HepG2 (cell line): Measurements from ENCODE around the gene PNRC1. TPM values are rescaled to one million over a fixed set of nuclear protein-coding genes. Genes with fewer than 3 reads are reported as not detected.

Experiments
- AGO2 ChIP-seq: fragments of 200-400 bp; formaldehyde crosslinking; optimal IDR thresholded peaks from 2 replicates; pipeline ENCODE3; 2017; ENCODE audit warnings: mild to moderate bottlenecking, low read depth, low read length, moderate library complexity
- ARNT2 ChIP-seq: sonication (generic); formaldehyde crosslinking; IDR thresholded peaks from 2 replicates; pipeline ENCODE4 v1.8.0; 2022; ENCODE audit warnings: mild to moderate bottlenecking, low read depth, missing genetic modification reagents, moderate library complexity
- CREB1 ChIP-seq, 2 experiments: fragments of 450-650 bp in 1 of 2; IDR thresholded peaks; 2 replicates each; pipeline ENCODE4 v1.6.1; 2016 to 2017; ENCODE audit warnings: control low read depth in 1 of 2, mild to moderate bottlenecking in 1 of 2, missing compliant biosample characterization in 1 of 2, missing genetic modification characterization in 1 of 2
- HDAC1 ChIP-seq: sonication (generic); formaldehyde crosslinking; IDR thresholded peaks from 2 replicates; pipeline ENCODE4 v1.5.1; 2020; ENCODE audit warnings: mild to moderate bottlenecking, missing genetic modification reagents
- JUND ChIP-seq: sonication (generic); formaldehyde crosslinking; IDR thresholded peaks from 2 replicates; pipeline ENCODE4 v1.8.0; 2022; ENCODE audit warnings: mild to moderate bottlenecking, missing genetic modification reagents
- NFE2 ChIP-seq: sonication (generic); formaldehyde crosslinking; IDR thresholded peaks from 2 replicates; pipeline ENCODE4 v1.4.0; 2020; ENCODE audit warnings: missing genetic modification reagents
- SMYD3 ChIP-seq: sonication (generic); formaldehyde crosslinking; IDR thresholded peaks from 2 replicates; pipeline ENCODE4 v1.8.1; 2023; ENCODE audit warnings: mild to moderate bottlenecking, missing genetic modification reagents
- ZFX ChIP-seq: sonication (generic); formaldehyde crosslinking; IDR thresholded peaks from 2 replicates; pipeline ENCODE4 v1.4.0; 2020; ENCODE audit warnings: mild to moderate bottlenecking, low read depth, missing genetic modification reagents, moderate library complexity
- ZNF350 ChIP-seq: sonication (generic); formaldehyde crosslinking; IDR thresholded peaks from 2 replicates; pipeline ENCODE4 v1.4.0; 2020; ENCODE audit warnings: mild to moderate bottlenecking, low read depth, missing genetic modification reagents, borderline replicate concordance
- ZNF572 ChIP-seq: sonication (generic); formaldehyde crosslinking; IDR thresholded peaks from 2 replicates; pipeline ENCODE4 v1.5.1; 2020; ENCODE audit warnings: mild to moderate bottlenecking, missing genetic modification reagents
- ZNF619 ChIP-seq: sonication (generic); formaldehyde crosslinking; IDR thresholded peaks from 2 replicates; pipeline ENCODE4 v1.4.0; 2020; ENCODE audit warnings: mild to moderate bottlenecking, missing genetic modification reagents
- ZNF788 ChIP-seq: sonication (generic); formaldehyde crosslinking; IDR thresholded peaks from 2 replicates; pipeline ENCODE4 v1.5.0; 2020; ENCODE audit warnings: mild to moderate bottlenecking, missing genetic modification reagents, borderline replicate concordance
- polyA plus RNA-seq, 8 experiments: library from polyadenylated mRNA; depleted of rRNA in 3 of 8; stranded (reverse) in 7 of 8; unstranded in 1 of 8; fragments of >200 nt; fragmentation: Illumina TruSeq in 4 of 8; extraction: Trizol in 4 of 8; gene quantifications; 2 replicates each; pipeline versions ENCODE4 v1.2.1 to v1.2.3, GENCODE V29; 2011 to 2016; ENCODE audit warnings: low read depth in 4 of 8, missing spikeins in 1 of 8, mixed read lengths in 1 of 8; ENCODE audit not compliant: insufficient read depth in 1 of 8
- total RNA-seq, 5 experiments: library from RNA; depleted of rRNA; stranded (reverse); fragments of >200 nt; fragmentation: Illumina TruSeq; extraction: Trizol; gene quantifications; 2 replicates each; pipeline ENCODE4 v1.2.3, GENCODE V29; 2016; ENCODE audit warnings: low read depth in 1 of 5
- TF ChIP-seq, protein P1 (sequence below): sonication (generic); formaldehyde crosslinking; conservative IDR thresholded peaks from 2 replicates; pipeline ENCODE4 v1.4.0; 2020; ENCODE audit warnings: missing genetic modification reagents
- TF ChIP-seq, protein P2 (sequence below): sonication (generic); formaldehyde crosslinking; IDR thresholded peaks from 2 replicates; pipeline ENCODE4 v1.9.0; 2022; ENCODE audit warnings: low read depth, missing genetic modification reagents
- TF ChIP-seq, protein P3 (sequence below): sonication (generic); formaldehyde crosslinking; IDR thresholded peaks from 2 replicates; pipeline ENCODE4 v1.8.1; 2023; ENCODE audit warnings: mild to moderate bottlenecking, missing genetic modification reagents
- TF ChIP-seq, protein P4 (sequence below): sonication (generic); formaldehyde crosslinking; conservative IDR thresholded peaks from 2 replicates; pipeline ENCODE4 v1.4.0; 2020; ENCODE audit warnings: missing genetic modification reagents
- TF ChIP-seq, protein P5 (sequence below): sonication (generic); formaldehyde crosslinking; IDR thresholded peaks from 2 replicates; pipeline ENCODE4 v1.4.0; 2020; ENCODE audit warnings: mild to moderate bottlenecking, missing genetic modification reagents
- TF ChIP-seq, protein P6 (sequence below): IDR thresholded peaks from 2 replicates; pipeline ENCODE4 v1.6.1; 2016; ENCODE audit warnings: low read depth

Gene PNRC1
- total and polyA plus RNA-seq, 2 of the 13 experiments (the other 11 are each of a cell fraction or from before 2014, with no cell fraction given) = 17.6 to 36.0 TPM

DNA sequence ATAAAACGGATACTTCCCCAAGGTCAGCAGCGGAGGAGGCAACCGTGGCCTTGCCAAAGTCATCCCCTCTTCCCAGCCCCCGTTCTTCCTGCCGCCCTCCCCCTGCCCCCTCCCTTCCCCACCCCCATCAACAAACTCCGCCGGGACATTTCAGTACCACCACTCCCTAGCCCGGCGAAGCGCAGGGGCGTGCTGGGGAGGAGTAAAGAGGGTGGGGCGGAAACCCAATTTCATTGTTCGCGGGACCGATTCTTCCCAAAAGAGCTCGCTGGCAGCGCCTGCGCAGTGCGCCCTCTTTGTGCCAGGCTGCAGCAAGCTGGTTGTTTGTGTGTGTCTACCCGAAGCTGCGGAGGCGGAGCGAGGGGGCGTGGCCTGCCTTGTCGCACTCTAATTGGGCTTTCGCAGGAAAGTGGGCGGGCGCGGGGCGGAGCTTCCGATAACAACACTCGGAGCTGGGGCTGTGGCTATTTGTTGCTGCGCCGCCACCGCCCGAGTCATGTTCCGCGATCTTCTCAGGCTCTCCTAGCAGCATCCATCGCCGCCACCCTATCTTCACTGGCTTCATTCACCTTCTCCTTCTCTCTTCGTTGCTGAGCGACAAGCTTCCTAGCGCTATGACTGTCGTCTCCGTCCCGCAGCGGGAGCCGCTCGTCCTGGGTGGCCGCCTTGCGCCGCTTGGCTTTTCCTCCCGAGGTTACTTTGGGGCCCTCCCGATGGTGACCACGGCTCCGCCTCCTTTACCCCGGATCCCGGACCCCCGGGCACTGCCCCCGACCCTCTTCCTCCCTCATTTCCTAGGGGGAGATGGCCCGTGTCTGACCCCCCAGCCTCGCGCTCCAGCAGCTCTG is at the start of gene PNRC1 (continued):
- TF ChIP-seq ZFX (CRISPR knock-in tag) (peak; percentile 87), HDAC1 (peak; percentile 62), SMYD3 (CRISPR knock-in tag) (no peak), NFE2 (no peak), AGO2 (peak; percentile 97), ZNF788 (CRISPR knock-in tag) (peak; percentile 75; the same call in 1 of the 2 replicates), ZNF572 (CRISPR knock-in tag) (no peak), ZNF350 (CRISPR knock-in tag) (peak; percentile 81), ZNF619 (CRISPR knock-in tag) (no peak; the same call in 1 of the 2 replicates), CREB1 (IDR thresholded peaks at IDR 0.05) (peak; percentile 61), CREB1 (CRISPR knock-in tag; IDR thresholded peaks at IDR 0.05) (peak; percentile 46), JUND (CRISPR knock-in tag) (no peak), ARNT2 (CRISPR knock-in tag) (peak; percentile 86; the same call in 1 of the 2 replicates)
- TF ChIP-seq, protein P1, sequence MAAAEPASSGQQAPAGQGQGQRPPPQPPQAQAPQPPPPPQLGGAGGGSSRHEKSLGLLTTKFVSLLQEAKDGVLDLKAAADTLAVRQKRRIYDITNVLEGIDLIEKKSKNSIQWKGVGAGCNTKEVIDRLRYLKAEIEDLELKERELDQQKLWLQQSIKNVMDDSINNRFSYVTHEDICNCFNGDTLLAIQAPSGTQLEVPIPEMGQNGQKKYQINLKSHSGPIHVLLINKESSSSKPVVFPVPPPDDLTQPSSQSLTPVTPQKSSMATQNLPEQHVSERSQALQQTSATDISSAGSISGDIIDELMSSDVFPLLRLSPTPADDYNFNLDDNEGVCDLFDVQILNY (CRISPR knock-in tag) = 0 out of 2 replicates have a peak, but pooled peaks have one; percentile 34
- TF ChIP-seq, protein P2, sequence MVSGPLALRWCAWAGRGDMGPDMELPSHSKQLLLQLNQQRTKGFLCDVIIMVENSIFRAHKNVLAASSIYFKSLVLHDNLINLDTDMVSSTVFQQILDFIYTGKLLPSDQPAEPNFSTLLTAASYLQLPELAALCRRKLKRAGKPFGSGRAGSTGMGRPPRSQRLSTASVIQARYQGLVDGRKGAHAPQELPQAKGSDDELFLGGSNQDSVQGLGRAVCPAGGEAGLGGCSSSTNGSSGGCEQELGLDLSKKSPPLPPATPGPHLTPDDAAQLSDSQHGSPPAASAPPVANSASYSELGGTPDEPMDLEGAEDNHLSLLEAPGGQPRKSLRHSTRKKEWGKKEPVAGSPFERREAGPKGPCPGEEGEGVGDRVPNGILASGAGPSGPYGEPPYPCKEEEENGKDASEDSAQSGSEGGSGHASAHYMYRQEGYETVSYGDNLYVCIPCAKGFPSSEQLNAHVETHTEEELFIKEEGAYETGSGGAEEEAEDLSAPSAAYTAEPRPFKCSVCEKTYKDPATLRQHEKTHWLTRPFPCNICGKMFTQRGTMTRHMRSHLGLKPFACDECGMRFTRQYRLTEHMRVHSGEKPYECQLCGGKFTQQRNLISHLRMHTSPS (CRISPR knock-in tag) = no peak
- TF ChIP-seq, protein P3, sequence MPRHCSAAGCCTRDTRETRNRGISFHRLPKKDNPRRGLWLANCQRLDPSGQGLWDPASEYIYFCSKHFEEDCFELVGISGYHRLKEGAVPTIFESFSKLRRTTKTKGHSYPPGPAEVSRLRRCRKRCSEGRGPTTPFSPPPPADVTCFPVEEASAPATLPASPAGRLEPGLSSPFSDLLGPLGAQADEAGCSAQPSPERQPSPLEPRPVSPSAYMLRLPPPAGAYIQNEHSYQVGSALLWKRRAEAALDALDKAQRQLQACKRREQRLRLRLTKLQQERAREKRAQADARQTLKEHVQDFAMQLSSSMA = no peak
- TF ChIP-seq, protein P4, sequence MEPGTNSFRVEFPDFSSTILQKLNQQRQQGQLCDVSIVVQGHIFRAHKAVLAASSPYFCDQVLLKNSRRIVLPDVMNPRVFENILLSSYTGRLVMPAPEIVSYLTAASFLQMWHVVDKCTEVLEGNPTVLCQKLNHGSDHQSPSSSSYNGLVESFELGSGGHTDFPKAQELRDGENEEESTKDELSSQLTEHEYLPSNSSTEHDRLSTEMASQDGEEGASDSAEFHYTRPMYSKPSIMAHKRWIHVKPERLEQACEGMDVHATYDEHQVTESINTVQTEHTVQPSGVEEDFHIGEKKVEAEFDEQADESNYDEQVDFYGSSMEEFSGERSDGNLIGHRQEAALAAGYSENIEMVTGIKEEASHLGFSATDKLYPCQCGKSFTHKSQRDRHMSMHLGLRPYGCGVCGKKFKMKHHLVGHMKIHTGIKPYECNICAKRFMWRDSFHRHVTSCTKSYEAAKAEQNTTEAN = no peak
- TF ChIP-seq, protein P5, sequence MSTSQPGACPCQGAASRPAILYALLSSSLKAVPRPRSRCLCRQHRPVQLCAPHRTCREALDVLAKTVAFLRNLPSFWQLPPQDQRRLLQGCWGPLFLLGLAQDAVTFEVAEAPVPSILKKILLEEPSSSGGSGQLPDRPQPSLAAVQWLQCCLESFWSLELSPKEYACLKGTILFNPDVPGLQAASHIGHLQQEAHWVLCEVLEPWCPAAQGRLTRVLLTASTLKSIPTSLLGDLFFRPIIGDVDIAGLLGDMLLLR (CRISPR knock-in tag) = peak; percentile 64
- TF ChIP-seq, protein P6, sequence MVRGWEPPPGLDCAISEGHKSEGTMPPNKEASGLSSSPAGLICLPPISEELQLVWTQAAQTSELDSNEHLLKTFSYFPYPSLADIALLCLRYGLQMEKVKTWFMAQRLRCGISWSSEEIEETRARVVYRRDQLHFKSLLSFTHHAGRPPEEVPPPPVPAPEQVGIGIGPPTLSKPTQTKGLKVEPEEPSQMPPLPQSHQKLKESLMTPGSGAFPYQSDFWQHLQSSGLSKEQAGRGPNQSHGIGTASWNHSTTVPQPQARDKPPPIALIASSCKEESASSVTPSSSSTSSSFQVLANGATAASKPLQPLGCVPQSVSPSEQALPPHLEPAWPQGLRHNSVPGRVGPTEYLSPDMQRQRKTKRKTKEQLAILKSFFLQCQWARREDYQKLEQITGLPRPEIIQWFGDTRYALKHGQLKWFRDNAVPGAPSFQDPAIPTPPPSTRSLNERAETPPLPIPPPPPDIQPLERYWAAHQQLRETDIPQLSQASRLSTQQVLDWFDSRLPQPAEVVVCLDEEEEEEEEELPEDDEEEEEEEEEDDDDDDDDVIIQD (CRISPR knock-in tag) = 0 out of 2 replicates have a peak, but pooled peaks have one; percentile 45
